CD4-positive, alpha-beta T cell (primary cell): ENCODE measurements around the gene SCAF4. TPM values are rescaled to one million over a fixed set of nuclear protein-coding genes. Genes with fewer than 3 reads are reported as not detected.

Experiments used
- ATAC-seq: fragments of 200-7000 bp; cut with Tn5 transposase; one replicate; pipeline ENCODE4 v1.10.0; 2022; ENCODE audit warnings: mild to moderate bottlenecking; ENCODE audit not compliant: poor library complexity
- CTCF ChIA-PET: fragments of 350-600 bp; sonication (Branson Sonifier 250); formaldehyde crosslinking; loops from one replicate; lab custom pipeline; 2021; ENCODE audit warnings: antibody characterized with exemption, inconsistent platforms; lab: Charles Lee
- POLR2A ChIA-PET: fragments of 350-600 bp; sonication (Branson Sonifier 250); formaldehyde crosslinking; loops from one replicate; lab custom pipeline; 2021; ENCODE audit warnings: antibody characterized with exemption, inconsistent platforms; lab: Charles Lee
- DNase-seq, 14 experiments: peaks; one replicate each; pipeline ENCODE4 v3.0.0-alpha.2; 2013 to 2020; ENCODE audit warnings: mixed read lengths in 2 of 14
- H3K27ac ChIP-seq, 2 donors: one replicate each; pipeline versions ENCODE4 v1.5.1 to v1.7.0; 2013; ENCODE audit warnings: low read length in 2 of 2, low read depth in 1 of 2, mild to moderate bottlenecking in 1 of 2
- H3K27me3 ChIP-seq, 2 experiments: 1 replicate in 1 of 2; 2 replicates in 1 of 2; pipeline versions ENCODE4 v1.6.1 to v1.7.0; 2013; ENCODE audit warnings: low read length in 2 of 2, control low read depth in 1 of 2, mild to moderate bottlenecking in 1 of 2, moderate library complexity in 1 of 2; ENCODE audit not compliant: insufficient read depth in 2 of 2, control insufficient read depth in 1 of 2
- H3K36me3 ChIP-seq: one replicate; pipeline ENCODE4 v1.6.1; 2013; ENCODE audit warnings: low read length, control low read depth; ENCODE audit not compliant: insufficient read depth
- H3K4me1 ChIP-seq: one replicate; pipeline ENCODE4 v1.6.1; 2013; ENCODE audit warnings: low read length, control low read depth; ENCODE audit not compliant: insufficient read depth
- H3K4me3 ChIP-seq: one replicate; pipeline ENCODE4 v1.5.1; 2013; ENCODE audit warnings: mild to moderate bottlenecking, low read length, moderate library complexity
- H3K9me3 ChIP-seq, 2 experiments: 1 replicate in 1 of 2; 2 replicates in 1 of 2; pipeline versions ENCODE4 v1.6.1 to v1.7.0; 2013; ENCODE audit warnings: low read length in 2 of 2, mild to moderate bottlenecking in 2 of 2, control low read depth in 1 of 2, moderate library complexity in 1 of 2; ENCODE audit not compliant: control insufficient read depth in 1 of 2, insufficient read depth in 1 of 2
- H3K27ac Mint-ChIP-seq: one replicate; pipeline ENCODE4 v1.8.0; 2020; ENCODE audit warnings: mixed read lengths
- H3K27me3 Mint-ChIP-seq: one replicate; pipeline ENCODE4 v1.8.0; 2021; ENCODE audit warnings: mixed read lengths
- H3K36me3 Mint-ChIP-seq: one replicate; pipeline ENCODE4 v1.8.0; 2021; ENCODE audit warnings: low read depth, mixed read lengths
- H3K4me1 Mint-ChIP-seq: one replicate; pipeline ENCODE4 v1.8.0; 2021; ENCODE audit warnings: low read depth, mixed read lengths
- H3K4me3 Mint-ChIP-seq: one replicate; pipeline ENCODE4 v1.8.0; 2020; ENCODE audit warnings: mild to moderate bottlenecking, mixed read lengths
- H3K9me3 Mint-ChIP-seq: one replicate; pipeline ENCODE4 v1.8.0; 2020; ENCODE audit warnings: mixed read lengths
- CTCF ChIP-seq: fragments of 200-600 bp; IDR thresholded peaks from one replicate; pipeline ENCODE4 v1.8.0; 2022; ENCODE audit warnings: antibody characterized with exemption, mild to moderate bottlenecking
- intact Hi-C, 2 experiments: fragments of 100-400 bp; cut with DNase I in 1 of 2; cut with micrococcal nuclease in 1 of 2; formaldehyde crosslinking; loops; one replicate each; pipeline versions ENCODE4 v1.15.1 to v1.9.0; 2023 to 2025; cut with DNase I, micrococcal nuclease
- total RNA-seq, 174 experiments: library from RNA in 2 of 174; stranded (reverse) in 2 of 174; gene quantifications; one replicate each; pipeline ENCODE4 v1.2.3 and lab custom pipeline; 2021 to 2026

Gene SCAF4
- total RNA-seq, 2 experiments from 2014 or later: 56.1 to 57.8 TPM

- intact Hi-C loops: no loop called here
- H3K27ac ChIP-seq: no peak overlapping the region
- H3K9me3 ChIP-seq: no peaks in the 10 kb centered on the region
- H3K36me3 ChIP-seq: no peaks in the 10 kb centered on the region
- DNase-seq: no peak
- no peak for ATAC-seq
- H3K4me3 ChIP-seq: no peak overlapping the region
- no peak for TF ChIP-seq CTCF
- ChIA-PET CTCF (no interaction called here), POLR2A (no interaction called here)
- H3K36me3 Mint-ChIP-seq: no peaks in the 10 kb centered on the region
- no peaks in the 10 kb centered on the region for H3K27me3 ChIP-seq
- no peak overlapping the region for H3K4me3 Mint-ChIP-seq
- no peaks in the 10 kb centered on the region for H3K4me1 Mint-ChIP-seq
- H3K27me3 Mint-ChIP-seq: peaks cover 2% of the 10 kb centered on the region
- no peak overlapping the region for H3K27ac Mint-ChIP-seq
- no peaks in the 10 kb centered on the region for H3K9me3 Mint-ChIP-seq
- H3K4me1 ChIP-seq: no peaks in the 10 kb centered on the region
Measured at GRCh38 chr21:31644643-31645042, 87.3 kb downstream of the SCAF4 start.

- ATAC-seq (no peak), DNase-seq (no peak)
- Histone ChIP-seq H3K4me3 (no peak overlapping the region), H3K36me3 (no peaks in the 10 kb centered on the region), H3K4me1 (no peaks in the 10 kb centered on the region), H3K9me3 (peaks cover 0 to 10% of the 10 kb centered on the region in 2 experiments), H3K27ac (no peak overlapping the region), H3K27me3 (no peaks in the 10 kb centered on the region)
- H3K4me1 Mint-ChIP-seq: no peaks in the 10 kb centered on the region
- no peaks in the 10 kb centered on the region for H3K36me3 Mint-ChIP-seq
- H3K9me3 Mint-ChIP-seq: no peaks in the 10 kb centered on the region
- intact Hi-C loops: no loop called here
- H3K4me3 Mint-ChIP-seq: no peak overlapping the region
- ChIA-PET POLR2A (interaction anchor here (0.6 kb wide), 1 partner anchor 416 kb away, joined by 4 read pairs; no protein-coding TSS in a partner anchor), CTCF (no interaction called here)
- H3K27me3 Mint-ChIP-seq: peaks cover 3% of the 10 kb centered on the region
- H3K27ac Mint-ChIP-seq: no peak overlapping the region
- no peak for TF ChIP-seq CTCF
Measured at GRCh38 chr21:31641416-31641922, 90.4 kb downstream of the SCAF4 start.

GRCh38 chr21:31636874-31637273 is 95.0 kb downstream of the SCAF4 start:
- ChIA-PET POLR2A (no interaction called here), CTCF (no interaction called here)
- Mint-ChIP-seq H3K27me3 (peaks cover 3% of the 10 kb centered on the region), H3K4me3 (no peak overlapping the region), H3K36me3 (no peaks in the 10 kb centered on the region), H3K4me1 (no peaks in the 10 kb centered on the region), H3K9me3 (no peaks in the 10 kb centered on the region), H3K27ac (no peak overlapping the region)
- Histone ChIP-seq H3K27me3 (no peaks in the 10 kb centered on the region), H3K36me3 (no peaks in the 10 kb centered on the region), H3K9me3 (peaks cover 0 to 18% of the 10 kb centered on the region in 2 experiments), H3K4me1 (no peaks in the 10 kb centered on the region), H3K27ac (no peak overlapping the region), H3K4me3 (no peak overlapping the region)
- DNase-seq: no peak
- no peak for TF ChIP-seq CTCF
- no peak for ATAC-seq
- intact Hi-C loops: no loop called here
